GM12878 (cell line): ENCODE data around the gene MYO10.

Source experiments
- POLR2AphosphoS5 ChIP-seq: IDR thresholded peaks from 2 replicates; pipeline ENCODE4 v1.6.1; 2011; ENCODE audit warnings: mild to moderate bottlenecking, low read length, inconsistent platforms
- ZNF274 ChIP-seq: IDR thresholded peaks from one replicate; pipeline ENCODE4 v1.8.0; 2011; ENCODE audit not compliant: insufficient read length, insufficient read depth
- ZZZ3 ChIP-seq: IDR thresholded peaks from 2 replicates; pipeline ENCODE4 v1.6.1; 2011; ENCODE audit warnings: low read depth; ENCODE audit not compliant: control insufficient read depth, insufficient read length
- TF ChIP-seq, protein P1 (sequence below), 3 experiments: IDR thresholded peaks in 2 of 3; conservative IDR thresholded peaks in 1 of 3; 2 replicates each; pipeline ENCODE4 v1.5.1; 2011; ENCODE audit warnings: low read depth in 3 of 3, low read length in 3 of 3, mild to moderate bottlenecking in 3 of 3, control low read depth in 2 of 3, moderate library complexity in 2 of 3, inconsistent platforms in 1 of 3, mixed read lengths in 1 of 3; ENCODE audit not compliant: control insufficient read depth in 2 of 3, insufficient read depth in 1 of 3; ENCODE audit errors: extremely low read depth in 1 of 3

DNA sequence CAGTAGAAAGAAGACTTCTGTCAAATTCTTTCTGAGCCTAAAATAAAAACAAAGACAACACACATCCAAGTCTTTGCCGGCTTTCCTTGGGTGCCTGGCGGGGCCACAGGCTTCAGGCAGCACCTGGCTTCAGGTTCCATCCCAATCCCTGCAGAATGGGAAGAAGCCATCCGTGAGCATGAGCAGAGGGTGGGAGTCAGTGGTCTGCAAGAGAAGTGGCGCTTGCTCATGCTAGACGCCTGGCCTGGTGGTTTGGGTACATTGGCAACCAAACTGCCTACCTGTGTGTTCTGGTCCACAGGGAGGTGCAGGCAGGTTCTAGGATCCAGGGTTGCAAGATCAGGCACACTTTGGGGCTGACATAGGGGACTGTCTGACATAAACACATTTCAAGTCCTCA is 271.7 kb downstream of the MYO10 start:
- TF ChIP-seq ZNF274 (no peak), ZZZ3 (no peak), POLR2AphosphoS5 (no peak)
- TF ChIP-seq, protein P1, sequence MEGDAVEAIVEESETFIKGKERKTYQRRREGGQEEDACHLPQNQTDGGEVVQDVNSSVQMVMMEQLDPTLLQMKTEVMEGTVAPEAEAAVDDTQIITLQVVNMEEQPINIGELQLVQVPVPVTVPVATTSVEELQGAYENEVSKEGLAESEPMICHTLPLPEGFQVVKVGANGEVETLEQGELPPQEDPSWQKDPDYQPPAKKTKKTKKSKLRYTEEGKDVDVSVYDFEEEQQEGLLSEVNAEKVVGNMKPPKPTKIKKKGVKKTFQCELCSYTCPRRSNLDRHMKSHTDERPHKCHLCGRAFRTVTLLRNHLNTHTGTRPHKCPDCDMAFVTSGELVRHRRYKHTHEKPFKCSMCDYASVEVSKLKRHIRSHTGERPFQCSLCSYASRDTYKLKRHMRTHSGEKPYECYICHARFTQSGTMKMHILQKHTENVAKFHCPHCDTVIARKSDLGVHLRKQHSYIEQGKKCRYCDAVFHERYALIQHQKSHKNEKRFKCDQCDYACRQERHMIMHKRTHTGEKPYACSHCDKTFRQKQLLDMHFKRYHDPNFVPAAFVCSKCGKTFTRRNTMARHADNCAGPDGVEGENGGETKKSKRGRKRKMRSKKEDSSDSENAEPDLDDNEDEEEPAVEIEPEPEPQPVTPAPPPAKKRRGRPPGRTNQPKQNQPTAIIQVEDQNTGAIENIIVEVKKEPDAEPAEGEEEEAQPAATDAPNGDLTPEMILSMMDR (IDR thresholded peaks at IDR 0.05 in 2 of 3, conservative IDR thresholded peaks at IDR 0.05 in 1 of 3; ENCODE audit: control insufficient read depth in 2 of 3, extremely low read depth in 1 of 3, insufficient read depth in 1 of 3, low read depth in 3 of 3, low read length in 3 of 3) = no peak
